B cell (primary cell): ENCODE data around the gene CADM2.

Experiments used
- CTCF ChIP-seq: fragments of 200-600 bp; IDR thresholded peaks from one replicate; pipeline ENCODE4 v1.8.0; 2022; ENCODE audit warnings: antibody characterized with exemption, mild to moderate bottlenecking
- EZH2 ChIP-seq: IDR thresholded peaks from 2 replicates; pipeline ENCODE4 v1.6.1; 2012; ENCODE audit warnings: borderline replicate concordance, low read depth, mild to moderate bottlenecking, moderate library complexity, low read length; ENCODE audit not compliant: insufficient read depth, poor library complexity, severe bottlenecking

- no peak for TF ChIP-seq CTCF
- no peak for TF ChIP-seq EZH2
These were observed 39.8 kb downstream of the CADM2 start for GRCh38 chr3:84998545-84998944.
